OCI-M1 (cell line): ENCODE measurements around the gene LRMDA.

Experiments used
- DNase-seq: peaks from one replicate; lab custom pipeline; 2025; lab: John Stamatoyannopoulos, UW

LRMDA gene

GRCh38 chr10:75542084-75542483 is 110.7 kb downstream of the LRMDA start:
- DNase-seq: no peak

DNA sequence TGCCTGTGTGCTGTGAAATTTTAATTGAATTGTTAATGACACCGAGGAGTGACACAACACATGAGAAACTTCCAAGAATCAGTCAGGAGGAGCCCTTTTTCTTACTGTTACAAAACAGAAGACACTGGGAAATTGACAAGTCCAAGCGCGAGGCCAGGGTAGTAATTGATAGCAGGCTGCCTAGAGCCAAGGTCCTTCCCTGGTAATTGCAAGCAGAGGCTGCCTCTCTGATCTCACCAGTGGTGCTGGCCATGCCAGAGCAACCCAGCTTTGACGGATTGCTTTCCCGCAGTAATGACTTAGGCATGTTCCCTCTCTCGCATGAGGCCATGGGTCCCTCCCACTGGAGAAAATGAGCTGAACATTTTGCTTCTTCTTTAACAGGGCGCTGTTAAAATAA is 111.5 kb downstream of the LRMDA start:
- DNase-seq: no peak

DNA sequence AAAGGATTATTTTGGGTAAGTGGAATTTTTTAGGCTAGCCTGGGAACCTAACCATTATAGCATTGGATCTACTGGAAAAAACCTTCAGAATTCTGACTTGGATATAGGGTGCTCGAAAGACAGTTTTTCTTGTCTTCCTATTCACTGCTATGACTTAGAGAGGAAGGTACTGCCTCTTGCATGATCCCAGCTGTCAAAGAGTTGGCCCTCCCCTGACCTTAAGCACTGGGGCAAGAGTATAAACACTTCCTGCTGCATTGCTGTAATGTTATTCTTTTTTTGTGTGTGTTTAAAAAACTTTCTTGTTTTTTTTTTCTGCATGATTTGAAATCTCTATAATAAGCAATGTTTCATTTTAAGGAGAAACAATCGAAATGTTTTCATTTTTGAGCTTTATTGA is 113.0 kb downstream of the LRMDA start:
- DNase-seq: no peak

GRCh38 chr10:75544993-75545706 is 113.7 kb downstream of the LRMDA start:
- DNase-seq: no peak

- no peak for DNase-seq
Observed at GRCh38 chr10:75546004-75546403, 114.6 kb downstream of the LRMDA start.

DNA sequence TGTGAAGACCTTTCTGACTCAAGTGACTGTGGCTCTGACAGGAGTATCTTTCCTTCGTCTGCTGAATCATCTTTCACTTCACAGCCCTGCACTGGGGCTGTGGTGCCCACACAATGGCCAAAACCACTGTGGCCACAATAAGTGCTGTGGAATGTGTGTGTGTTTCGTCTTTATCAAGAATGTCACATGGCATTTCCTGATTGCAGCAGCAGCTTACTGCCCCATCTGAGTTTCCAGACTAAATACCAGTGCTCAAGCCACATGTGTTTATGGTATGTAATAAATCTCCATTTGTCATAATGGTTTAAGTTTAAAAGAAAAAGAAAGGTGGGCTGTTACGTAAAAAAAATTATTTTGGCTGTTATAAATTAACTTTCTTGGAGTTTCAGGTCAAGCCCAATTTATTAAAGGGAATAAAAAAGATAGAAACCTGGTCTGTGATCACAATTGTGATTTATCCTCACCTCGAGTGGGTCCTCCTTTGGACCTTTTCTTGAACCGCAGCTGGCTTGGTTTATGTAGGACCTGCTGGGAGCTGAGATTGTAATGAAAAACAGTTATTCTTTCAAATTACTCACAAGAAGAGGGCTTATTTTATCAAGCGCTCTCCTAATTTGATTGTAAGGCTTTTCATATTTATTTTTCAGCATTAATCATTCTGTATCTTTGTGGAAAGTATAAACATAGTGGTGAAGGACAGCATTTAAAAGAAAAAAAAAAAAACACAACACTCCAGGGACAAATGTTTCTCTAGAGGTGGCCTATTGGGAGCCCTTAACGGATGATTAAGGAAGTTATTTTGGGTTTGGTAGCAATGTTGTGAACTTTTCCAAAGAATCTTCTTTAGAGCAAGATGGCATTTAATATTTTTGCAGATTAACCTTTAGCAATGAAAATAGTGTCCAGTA is 116.2 kb downstream of the LRMDA start:
- DNase-seq: peak; percentile 77

GRCh38 chr10:75548356-75548755 is 116.9 kb downstream of the LRMDA start:
- DNase-seq: no peak

- DNase-seq: no peak
Observed at GRCh38 chr10:75550191-75550590, 118.8 kb downstream of the LRMDA start.

- no peak for DNase-seq
Observed at GRCh38 chr10:75552171-75552570, 120.7 kb downstream of the LRMDA start.

DNA sequence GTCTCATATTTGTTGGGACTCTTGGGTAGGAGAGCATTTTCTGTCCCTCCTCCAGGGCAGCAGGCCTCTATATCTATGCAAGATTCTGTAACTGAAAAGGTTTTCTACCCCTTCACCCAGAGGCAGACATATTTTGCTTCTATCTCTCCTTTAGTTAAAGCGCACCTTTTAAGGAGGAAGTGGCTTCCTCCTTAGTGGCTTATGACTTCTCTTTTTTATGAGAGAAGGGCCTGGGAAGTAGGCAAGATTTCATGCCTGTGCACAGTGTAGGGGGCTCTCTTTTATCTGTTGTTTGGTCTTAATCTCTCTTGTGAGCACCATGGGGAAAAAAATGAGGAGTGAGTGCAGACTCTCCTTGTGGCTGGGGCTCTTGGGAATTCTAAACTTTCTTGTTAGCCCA is 122.1 kb downstream of the LRMDA start:
- peak; percentile 20 for DNase-seq

- no peak for DNase-seq
Observed at GRCh38 chr10:75555323-75555722, 123.9 kb downstream of the LRMDA start.

DNA sequence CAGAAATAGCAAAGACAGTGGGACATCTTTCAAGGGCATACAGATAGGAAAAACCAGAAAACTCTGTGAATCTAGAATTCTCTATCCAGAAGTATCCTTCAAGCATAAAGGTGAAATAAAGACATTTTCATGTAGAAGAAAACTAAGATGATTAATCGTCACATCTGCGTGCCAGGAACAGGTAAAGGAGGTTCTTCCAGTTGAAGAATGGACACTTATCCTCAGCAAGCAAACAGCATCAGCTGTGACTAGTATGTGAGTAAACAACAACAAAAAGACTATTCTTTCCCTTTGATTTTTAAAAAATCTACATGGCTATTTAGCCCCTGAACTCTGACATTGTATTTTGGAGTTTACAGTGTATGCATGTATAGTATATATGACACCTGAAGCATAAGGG is 124.9 kb downstream of the LRMDA start:
- DNase-seq: no peak

- DNase-seq: no peak
Observed at GRCh38 chr10:75565286-75566251, 134.1 kb downstream of the LRMDA start.

DNA sequence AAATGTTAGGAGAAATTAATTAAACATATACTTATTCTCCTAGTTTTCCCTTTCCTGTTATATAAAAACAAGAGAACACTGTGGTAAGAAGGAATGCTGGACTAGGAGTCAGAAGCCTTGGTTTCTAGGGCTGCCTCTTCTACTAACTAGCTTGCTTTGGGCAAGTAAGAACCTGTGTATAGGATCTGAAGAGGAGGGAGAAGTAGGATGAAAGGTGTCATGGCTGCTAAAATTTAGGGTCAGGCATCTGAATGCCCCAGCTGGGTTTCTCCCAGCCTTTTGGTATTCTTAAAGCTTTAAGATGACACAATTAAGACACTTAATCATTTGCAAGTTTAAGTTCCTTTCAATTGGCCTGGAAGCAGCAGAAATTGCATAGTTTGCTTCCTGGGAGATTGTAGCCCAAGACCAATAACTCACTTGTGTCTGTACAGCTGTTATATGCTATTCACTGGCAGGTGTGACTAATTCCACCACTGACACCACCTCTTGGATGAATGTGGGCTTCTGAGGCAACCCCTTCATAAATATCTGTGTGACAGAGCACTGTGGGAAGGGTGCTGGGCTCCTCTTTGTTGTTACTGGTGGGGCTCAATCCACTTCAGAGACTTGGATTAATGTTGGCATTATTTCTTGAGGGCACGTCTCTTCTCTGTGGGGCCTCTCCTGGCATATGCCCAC is 137.2 kb downstream of the LRMDA start:
- DNase-seq: no peak

- DNase-seq: no peak
Observed at GRCh38 chr10:75569506-75569905, 138.1 kb downstream of the LRMDA start.

DNA sequence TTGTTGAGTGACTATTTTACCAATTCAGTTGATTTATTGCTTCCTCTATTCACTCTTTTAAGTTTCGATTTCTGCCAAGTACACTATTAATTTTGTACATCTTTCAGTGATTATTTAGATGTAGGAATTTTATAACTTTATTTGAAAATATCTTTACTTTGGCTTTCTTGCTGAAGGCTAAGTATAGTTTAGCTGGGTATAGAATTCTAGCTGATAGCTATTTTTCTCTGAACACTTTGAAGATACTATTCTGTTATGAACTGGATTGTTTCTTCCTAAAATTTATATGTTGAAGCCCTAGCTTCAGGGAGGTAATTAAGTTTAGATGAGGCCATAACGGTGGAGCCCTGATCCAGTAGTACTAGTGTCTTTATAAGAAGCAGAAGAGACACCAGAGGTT is 141.1 kb downstream of the LRMDA start:
- no peak for DNase-seq

GRCh38 chr10:75575940-75576339 is 144.5 kb downstream of the LRMDA start:
- DNase-seq: no peak

DNA sequence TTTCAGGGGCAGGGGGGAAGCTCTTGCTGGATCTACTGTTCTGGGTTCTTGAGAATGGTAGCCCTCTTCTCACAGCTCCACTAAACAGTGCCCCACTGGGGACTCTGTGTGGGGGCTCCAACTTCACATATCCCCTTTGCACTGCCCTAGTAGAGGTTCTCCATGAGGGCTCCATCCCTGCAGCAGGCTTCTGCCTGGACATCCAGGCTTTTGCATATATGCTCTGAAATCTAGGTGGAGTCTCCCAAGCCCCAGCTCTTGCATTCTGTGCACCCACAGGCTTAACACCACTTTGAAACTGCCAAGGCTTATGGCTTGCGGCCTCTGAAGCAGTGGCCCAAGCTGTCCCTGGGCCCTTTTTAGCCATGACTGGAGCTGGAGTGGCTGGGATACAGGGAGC is 150.7 kb downstream of the LRMDA start:
- no peak for DNase-seq

- no peak for DNase-seq
Observed at GRCh38 chr10:75585294-75585693, 153.9 kb downstream of the LRMDA start.

GRCh38 chr10:75586814-75587213 is 155.4 kb downstream of the LRMDA start:
- no peak for DNase-seq

- DNase-seq: no peak
Observed at GRCh38 chr10:75588031-75588430, 156.6 kb downstream of the LRMDA start.
